HG03342 (cell line): ENCODE measurements around the gene UMODL1.

Experiments
- ATAC-seq: cut with Tn5 transposase; IDR thresholded peaks from one replicate; pipeline ENCODE4 v1.9.1; 2021; ENCODE audit warnings: mild to moderate bottlenecking, moderate library complexity; ENCODE audit not compliant: unreplicated experiment

Gene UMODL1

DNA sequence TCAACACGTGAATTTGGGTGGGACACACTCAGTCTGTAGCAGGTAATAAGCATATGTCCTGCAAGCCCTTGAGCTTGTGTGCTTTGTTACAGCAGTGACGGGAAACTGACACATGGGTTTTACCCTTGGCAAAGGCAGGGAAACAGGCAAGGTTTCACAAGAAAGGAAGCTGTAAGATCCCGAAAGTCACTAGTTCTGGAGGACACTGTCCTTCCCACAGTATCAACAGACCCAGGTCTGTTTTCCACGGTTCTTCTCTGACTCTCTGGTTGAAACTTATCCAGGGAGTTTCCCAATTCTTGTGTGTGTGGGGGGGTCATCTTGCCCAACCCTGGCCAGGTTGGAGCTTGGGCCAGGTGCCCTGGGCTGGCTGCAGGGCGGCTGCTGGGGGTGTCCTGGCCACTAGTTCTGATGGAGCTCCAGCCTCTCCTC is 31.6 kb upstream of the UMODL1 start:
- ATAC-seq: no peak

DNA sequence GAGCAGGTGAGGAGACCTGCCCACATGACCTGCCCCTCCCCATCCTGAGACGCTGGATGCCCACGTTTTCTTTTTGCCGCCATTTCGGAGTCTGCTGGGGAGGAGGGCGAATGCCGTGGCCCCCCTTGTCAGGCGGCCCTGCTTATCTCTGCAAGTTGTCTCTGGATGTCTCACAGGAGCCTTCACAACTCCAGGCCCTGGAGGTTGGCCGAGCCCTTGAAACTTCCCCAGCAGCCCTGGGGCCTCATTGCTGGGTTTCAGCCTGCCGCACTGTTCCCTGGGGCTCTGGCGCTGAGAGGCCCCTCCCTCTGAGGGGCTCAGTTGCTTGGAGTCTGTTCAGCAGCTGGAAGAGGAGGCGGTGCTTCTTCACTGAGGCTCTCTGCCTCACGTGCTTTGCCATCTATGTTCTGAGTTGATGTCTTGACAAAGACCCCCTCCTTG is 31.2 kb upstream of the UMODL1 start:
- ATAC-seq: no peak

- no peak for ATAC-seq
Measured at GRCh38 chr21:42040411-42041180, 30.5 kb upstream of the UMODL1 start.

GRCh38 chr21:42041246-42041645 is 29.9 kb upstream of the UMODL1 start:
- no peak for ATAC-seq

DNA sequence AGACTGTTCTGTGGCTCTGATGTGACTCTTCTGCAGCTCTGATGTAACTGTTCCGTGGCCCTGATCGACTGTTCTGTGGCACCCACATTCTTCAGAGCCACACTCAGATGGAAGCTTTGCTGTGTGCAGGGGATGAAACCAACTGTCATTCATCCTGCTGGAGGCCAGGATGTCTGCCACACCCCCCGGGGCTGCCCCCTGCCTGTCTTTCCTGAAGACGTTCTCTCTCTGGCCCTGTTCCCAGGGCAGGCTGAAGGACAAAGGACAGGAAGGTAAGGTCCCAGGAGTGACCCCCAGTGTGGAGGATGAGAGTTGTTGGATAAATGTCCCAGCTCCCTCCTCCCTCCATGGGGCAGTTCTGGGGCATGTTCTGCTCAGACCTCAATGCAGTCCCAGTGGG is 29.4 kb upstream of the UMODL1 start:
- no peak for ATAC-seq

- ATAC-seq: no peak
Measured at GRCh38 chr21:42042651-42043050, 28.5 kb upstream of the UMODL1 start.

DNA sequence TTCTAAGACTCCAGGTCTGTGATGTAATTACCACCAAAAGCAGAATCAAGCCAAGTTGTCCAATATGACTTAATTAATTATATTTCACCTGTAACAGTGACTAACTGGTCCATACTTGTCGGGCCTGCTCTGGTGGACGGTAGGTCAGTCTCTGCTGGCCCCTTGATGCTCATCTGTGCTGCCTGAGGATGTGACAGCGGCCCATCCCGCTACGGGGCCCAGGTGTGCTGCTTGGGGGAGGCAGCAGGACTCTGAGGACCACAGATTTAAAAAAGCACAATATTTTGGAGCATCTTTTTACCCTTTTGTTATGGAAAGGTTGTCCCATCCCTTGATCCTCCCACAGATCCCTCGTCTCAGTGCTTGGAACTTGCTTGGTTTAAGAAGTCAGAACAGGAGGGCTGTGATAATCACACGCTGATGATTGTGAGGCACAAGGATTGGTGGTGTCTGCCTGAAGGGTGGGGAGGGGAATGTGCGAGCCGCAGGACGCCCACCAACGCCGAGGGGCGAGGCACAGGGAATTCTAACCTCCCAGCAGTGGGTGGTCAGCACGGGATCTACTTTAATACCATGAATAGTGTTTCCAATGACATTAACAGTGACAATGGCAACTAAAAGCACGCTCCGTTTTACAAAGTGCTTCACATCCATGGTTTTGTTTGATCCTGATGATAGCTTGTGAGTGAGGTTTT is 27.8 kb upstream of the UMODL1 start:
- ATAC-seq: no peak

- no peak for ATAC-seq
Measured at GRCh38 chr21:42043961-42044360, 27.2 kb upstream of the UMODL1 start.

DNA sequence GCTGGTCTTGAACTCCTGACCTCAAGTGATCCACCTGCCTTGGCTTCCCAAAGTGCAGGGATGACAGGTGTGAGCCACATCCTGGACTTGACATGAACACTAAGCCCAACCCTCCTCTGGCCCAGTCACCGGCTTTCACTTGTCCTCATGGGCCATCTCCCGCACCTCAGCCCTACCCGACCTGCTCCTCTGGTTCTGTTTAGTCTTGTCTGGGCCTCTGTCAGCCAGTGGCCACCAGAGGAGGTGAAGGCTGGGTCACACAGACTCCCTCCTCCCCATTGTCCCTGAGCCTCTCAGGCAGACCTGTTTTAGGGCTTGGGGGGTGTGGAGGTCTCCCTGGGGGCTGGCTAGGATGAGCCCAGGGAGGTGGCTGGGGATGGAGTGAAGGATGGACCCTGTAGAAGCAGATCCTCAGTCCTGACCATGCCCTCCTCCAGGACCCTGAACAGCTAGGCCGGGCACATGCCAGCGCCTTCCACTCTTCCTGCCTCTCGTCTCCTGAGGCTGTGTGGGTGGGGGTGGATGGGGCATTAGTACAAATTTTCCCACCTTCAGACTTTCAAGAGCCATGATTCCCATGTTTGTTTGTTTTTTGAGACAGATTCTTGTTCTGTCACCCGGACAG is 26.1 kb upstream of the UMODL1 start:
- no peak for ATAC-seq

DNA sequence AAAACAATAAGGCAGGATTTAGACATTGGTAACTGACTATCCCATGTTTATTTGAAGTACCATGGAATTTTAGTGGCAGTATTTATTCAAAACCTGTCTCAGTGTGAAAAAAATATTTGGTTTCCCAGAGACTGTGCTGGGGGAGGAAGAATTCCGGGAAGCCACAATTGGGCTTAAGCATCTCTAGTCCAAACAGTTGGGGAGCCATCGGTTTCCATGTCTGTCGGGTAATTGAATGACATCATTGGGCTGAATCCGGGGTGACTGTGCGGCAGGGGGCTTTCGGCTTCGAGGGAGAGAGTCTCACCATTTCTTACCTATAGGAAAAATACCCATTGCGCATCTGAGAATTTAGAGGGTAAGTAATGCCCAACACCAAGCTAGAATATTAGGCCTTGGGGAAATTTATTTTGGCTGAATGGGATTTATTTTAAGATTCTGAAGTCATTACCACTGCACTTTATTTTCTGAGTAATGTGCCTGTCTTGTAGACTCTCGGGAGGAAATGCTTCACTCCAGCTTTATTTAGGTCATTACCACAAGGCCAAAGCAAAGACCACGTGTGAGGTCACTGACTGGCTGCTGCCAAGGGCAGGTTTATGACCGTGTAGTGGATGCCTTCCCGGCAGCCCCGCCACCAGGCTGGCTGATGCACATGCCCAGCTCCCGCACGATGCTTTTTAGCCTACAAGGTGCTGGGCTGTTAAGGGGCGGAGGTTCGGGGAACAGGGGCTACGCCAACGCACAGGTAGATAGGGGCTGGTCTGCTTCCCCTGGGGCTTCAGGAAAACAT is 23.1 kb upstream of the UMODL1 start:
- ATAC-seq: no peak

DNA sequence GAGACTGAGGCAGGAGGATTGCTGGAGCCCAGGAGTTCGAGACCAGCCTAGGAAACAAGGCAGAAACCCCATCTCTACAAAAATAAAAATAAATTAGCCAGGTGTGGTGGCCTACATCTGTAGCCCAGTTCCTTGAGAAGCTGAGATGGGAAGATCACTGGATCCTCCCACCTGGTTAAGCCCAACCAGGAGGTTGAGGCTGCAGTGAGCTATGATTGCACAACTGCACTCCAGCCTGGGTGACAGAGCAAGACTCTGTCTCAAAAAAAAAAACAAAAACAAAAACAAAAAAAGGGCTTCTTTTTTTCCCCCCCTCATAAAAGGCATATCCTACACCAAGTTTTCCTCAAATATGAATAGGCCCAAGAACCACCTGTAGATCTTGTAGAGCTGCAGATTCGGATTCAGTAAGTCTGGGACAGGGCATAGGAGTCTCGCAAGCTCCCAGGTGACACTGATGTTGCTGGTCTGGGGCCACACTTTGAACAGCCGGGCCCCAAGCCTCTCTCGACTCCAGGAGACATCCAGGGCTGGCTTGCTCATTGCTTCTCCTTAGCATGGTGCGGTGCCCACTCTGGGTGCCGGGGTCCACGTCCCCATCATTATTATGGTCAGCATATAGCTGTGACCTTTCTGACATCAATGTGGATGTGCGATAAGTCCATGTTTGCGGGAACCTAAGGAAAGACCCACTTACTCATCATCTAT is 22.1 kb upstream of the UMODL1 start:
- no peak for ATAC-seq

DNA sequence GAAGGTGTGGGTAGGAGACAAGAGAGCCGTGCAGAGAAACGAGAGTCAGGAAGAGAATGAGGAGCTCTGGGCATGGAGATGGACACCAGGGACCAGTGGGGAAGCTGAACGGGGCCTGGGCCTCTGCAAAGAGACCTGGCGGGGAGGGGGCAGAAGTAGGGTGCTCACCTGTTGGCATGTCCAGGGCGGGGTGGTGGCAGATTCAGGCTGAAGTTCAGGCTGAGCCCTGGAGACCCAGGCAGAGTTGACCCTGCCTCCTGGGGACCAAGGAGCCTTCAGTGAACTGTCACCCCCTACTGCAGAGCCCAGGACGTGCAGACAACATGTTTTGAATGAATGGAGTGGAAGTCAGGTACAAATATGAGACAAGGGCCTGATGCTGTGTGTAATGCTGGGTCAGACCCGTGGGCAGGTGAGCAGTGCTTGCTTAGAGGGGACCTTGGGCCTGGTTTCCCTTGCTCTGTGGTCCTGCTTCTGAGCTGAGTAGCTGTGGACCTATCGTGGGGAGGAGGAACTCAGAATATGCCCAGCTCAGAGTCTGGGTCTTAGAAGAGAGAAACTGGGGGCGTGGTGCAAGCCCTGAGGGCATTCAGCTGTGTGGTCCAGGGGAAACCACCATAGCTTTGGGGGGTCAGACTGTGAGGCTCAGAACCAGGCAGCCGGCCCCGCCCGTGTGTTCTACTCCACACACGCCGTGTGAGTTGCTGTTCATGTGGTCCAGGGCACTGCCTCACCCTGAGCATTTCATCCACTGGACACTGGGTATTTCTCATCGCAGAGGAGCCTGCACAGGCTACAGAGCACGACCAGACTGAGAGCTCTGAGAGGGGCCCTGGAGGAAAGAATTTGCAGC is 21.3 kb upstream of the UMODL1 start:
- no peak for ATAC-seq

- ATAC-seq: no peak
Measured at GRCh38 chr21:42051788-42052187, 19.3 kb upstream of the UMODL1 start.

GRCh38 chr21:42055425-42055824 is 15.7 kb upstream of the UMODL1 start:
- ATAC-seq: no peak

DNA sequence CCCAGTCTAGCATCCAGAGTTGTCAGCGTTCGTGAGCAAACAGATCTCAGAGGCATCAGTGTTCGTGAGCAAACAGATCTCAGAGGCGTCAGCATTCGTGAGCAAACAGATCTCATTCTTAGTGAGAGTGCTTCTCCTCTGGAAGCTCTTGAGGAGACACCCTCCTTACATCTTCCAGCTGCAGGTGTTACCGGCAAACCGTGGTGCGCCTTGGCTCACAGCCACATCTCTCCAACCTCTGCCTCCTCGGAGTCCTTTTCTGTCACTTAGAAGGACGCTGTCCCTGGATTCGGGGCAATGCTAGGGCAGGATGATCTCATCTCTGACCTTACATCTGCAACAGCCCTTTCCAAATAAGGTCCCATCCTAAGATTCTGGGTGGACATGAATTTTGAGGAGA is 14.6 kb upstream of the UMODL1 start:
- ATAC-seq: no peak

- no peak for ATAC-seq
Measured at GRCh38 chr21:42056996-42057689, 14.0 kb upstream of the UMODL1 start.

DNA sequence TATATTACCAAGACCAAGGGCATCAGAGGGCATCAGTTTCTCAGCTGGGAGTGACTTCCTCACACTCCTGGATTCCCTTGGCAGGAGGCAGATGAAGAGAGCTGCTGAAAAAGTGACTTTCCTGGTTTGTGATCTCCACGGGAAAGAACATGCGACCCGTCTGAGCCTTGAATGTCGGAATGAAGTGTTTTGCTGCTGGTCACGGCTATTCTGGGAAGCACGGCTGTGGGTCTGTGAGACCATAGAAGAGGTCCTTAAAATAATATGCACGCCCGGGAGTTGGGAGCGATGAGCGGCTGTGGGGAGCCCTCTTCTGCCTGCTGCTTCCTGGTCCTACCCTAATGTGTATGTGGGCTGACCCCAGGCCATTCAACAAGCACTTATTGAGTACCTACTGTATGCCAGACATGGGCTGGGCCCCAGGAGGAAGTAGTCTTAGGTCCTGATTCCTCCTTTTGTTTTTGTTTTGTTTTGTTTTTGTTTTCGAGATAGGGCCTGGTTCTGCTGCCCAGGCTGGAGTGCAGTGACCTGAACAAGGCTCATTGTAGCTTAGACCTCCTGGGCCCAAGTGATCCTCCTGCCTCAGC is 13.2 kb upstream of the UMODL1 start:
- ATAC-seq: no peak

- ATAC-seq: no peak
Measured at GRCh38 chr21:42058631-42059111, 12.4 kb upstream of the UMODL1 start.

DNA sequence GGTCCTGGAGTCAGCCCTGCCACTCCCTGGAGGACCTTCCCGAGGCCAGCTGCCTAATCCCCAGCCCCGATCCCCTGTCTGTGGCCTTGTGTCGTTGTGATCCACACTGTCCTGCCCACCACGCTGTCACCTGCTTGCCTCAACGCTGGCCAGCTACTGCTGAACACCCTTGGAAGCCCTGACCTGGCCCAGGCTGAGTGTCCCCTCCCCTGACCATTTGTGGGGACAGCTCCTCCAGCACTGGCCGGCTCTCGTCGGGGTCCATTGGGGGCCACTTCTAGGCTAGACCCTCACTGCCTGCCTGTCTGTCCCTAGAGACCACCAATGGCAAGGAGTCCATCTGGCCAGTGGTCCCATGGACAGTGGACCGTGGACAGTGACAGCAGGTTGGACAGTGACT is 12.0 kb upstream of the UMODL1 start:
- no peak for ATAC-seq
